Motor neuron (in vitro differentiated cells): ENCODE data around the gene TNPO1. TPM values are rescaled to one million over a fixed set of nuclear protein-coding genes. Genes with fewer than 3 reads are reported as not detected.
"Not testable (repeated sequence)": the region's sequence is repeated elsewhere in the genome, so short reads cannot be mapped to it uniquely, and the experiment has no call there.

Source experiments
- ATAC-seq, 8 experiments: fragments of 200-7000 bp; cut with Tn5 transposase; replicated peaks in 6 of 8; 2 replicates each; pipeline ENCODE4 v1.8.0; 2021; ENCODE audit warnings: mild to moderate bottlenecking in 8 of 8, moderate library complexity in 8 of 8
- H3K27ac ChIP-seq, 2 donors: fragments of 250-450 bp; sonication (Bioruptor Pico); 2 replicates each; pipeline ENCODE4 v1.9.0; 2021; ENCODE audit warnings: antibody characterized with exemption in 2 of 2, mild to moderate bottlenecking in 2 of 2, moderate library complexity in 1 of 2
- H3K4me1 ChIP-seq, 2 donors: fragments of 250-450 bp; sonication (Bioruptor Pico); replicated peaks in 1 of 2; 2 replicates each; pipeline ENCODE4 v1.6.1; 2021; ENCODE audit warnings: antibody characterized with exemption in 2 of 2, mild to moderate bottlenecking in 2 of 2, moderate library complexity in 1 of 2
- H3K4me3 ChIP-seq, 5 donors: fragments of 250-450 bp; sonication (Bioruptor Pico); 2 replicates each; pipeline ENCODE4 v1.9.0; 2021; ENCODE audit warnings: antibody characterized with exemption in 5 of 5, mild to moderate bottlenecking in 5 of 5, moderate library complexity in 4 of 5
- WGBS, 10 experiments: fragments of 450-650 bp; shearing (Covaris generic); methylation state at CpG; one replicate each; pipeline ENCODE4 v1.0.0; 2022; 5-methylcytosine and 5-hydroxymethylcytosine counted together
- in situ Hi-C, 9 experiments: fragments of 400-800 bp; cut with MboI; loops; one replicate each; pipeline ENCODE4 v1.15.0; 2021; ENCODE audit warnings: low sequenced_read_pairs in 9 of 9, low pct_unique_long_range_greater_than_20kb in 2 of 9; ENCODE audit not compliant: unreplicated experiment in 9 of 9
- total RNA-seq, 8 experiments: library from RNA; unstranded; fragments of 300-600 nt; gene quantifications; 2 replicates each; pipeline versions ENCODE4 v1.2.3 to v1.2.4, GENCODE V29; 2022

TNPO1 gene
- total RNA-seq, 8 experiments from 2014 or later: 89.3 to 122 (median 100.0) TPM

GRCh38 chr5:72922422-72922821, 106.0 kb downstream of the TNPO1 start:
- WGBS, 10 experiments: 22 to 91% (median 69%) methylated on average over 1 of the region's 1 CpG
- Histone ChIP-seq H3K27ac (no peak overlapping the region), H3K4me3 (no peak overlapping the region), H3K4me1 (no peaks in the 10 kb centered on the region)
- in situ Hi-C loops: no loop called here
- ATAC-seq: no peak

- 76 to 100% (median 94%) methylated on average over 1 to 7 of the region's 33 CpGs; no CpG with 5 or more reads in 5 of the 10 experiments for WGBS, 10 experiments
- peak in 1 of 8 experiments; percentile 11 for ATAC-seq
Measured at GRCh38 chr5:72925336-72926010, 109.0 kb downstream of the TNPO1 start.

GRCh38 chr5:72932686-72933085, 116.2 kb downstream of the TNPO1 start:
- WGBS, 10 experiments: 60 to 100% (median 90%) methylated on average over 1 to 2 of the region's 2 CpGs; no CpG with 5 or more reads in 7 of the 10 experiments
- ATAC-seq, H3K27ac ChIP-seq, H3K4me1 ChIP-seq, H3K4me3 ChIP-seq: not testable (repeated sequence)
- in situ Hi-C loops: loop anchor here in 1 of 9 experiments (25.0 kb wide), 1 partner anchor 255 kb away; no protein-coding TSS in a partner anchor

More at GRCh38 chr5:72925336-72926010, 109.0 kb downstream of the TNPO1 start:
- no peak overlapping the region for H3K27ac ChIP-seq
- H3K4me3 ChIP-seq: no peak overlapping the region
- in situ Hi-C loops: loop anchor here in 1 of 9 experiments (25.0 kb wide), 1 partner anchor 262 kb away; no protein-coding TSS in a partner anchor
- H3K4me1 ChIP-seq: no peaks in the 10 kb centered on the region

- not testable (repeated sequence) for H3K4me1 ChIP-seq, H3K4me3 ChIP-seq, ATAC-seq, H3K27ac ChIP-seq
- 80 to 91% methylated on average over 1 to 9 of the region's 32 CpGs; no CpG with 5 or more reads in 8 of the 10 experiments for WGBS, 10 experiments
- in situ Hi-C loops: loop anchor here in 1 of 9 experiments (25.0 kb wide), 1 partner anchor 252 kb away; no protein-coding TSS in a partner anchor
Measured at GRCh38 chr5:72934953-72935725, 118.7 kb downstream of the TNPO1 start.

- 68 to 100% (median 83%) methylated on average over 1 to 3 of the region's 4 CpGs; no CpG with 5 or more reads in 2 of the 10 experiments for WGBS, 10 experiments
- in situ Hi-C loops: loop anchor here in 1 of 9 experiments (25.0 kb wide), 1 partner anchor 250 kb away; no protein-coding TSS in a partner anchor
- Histone ChIP-seq H3K4me1 (no peaks in the 10 kb centered on the region), H3K27ac (no peak overlapping the region), H3K4me3 (no peak overlapping the region)
- peak in 1 of 8 experiments; percentile 33 for ATAC-seq
Measured at GRCh38 chr5:72936893-72937292, 120.4 kb downstream of the TNPO1 start.

GRCh38 chr5:72937517-72938061, 121.1 kb downstream of the TNPO1 start:
- WGBS, 10 experiments: 56 to 100% (median 89%) methylated on average over 1 to 3 of the region's 3 CpGs; no CpG with 5 or more reads in 1 of the 10 experiments
- in situ Hi-C loops: loop anchor here in 1 of 9 experiments (25.0 kb wide), 1 partner anchor 250 kb away; no protein-coding TSS in a partner anchor
- H3K4me3 ChIP-seq: no peak overlapping the region
- H3K27ac ChIP-seq: no peak overlapping the region
- no peak for ATAC-seq
- no peaks in the 10 kb centered on the region for H3K4me1 ChIP-seq

GRCh38 chr5:72938206-72938605, 121.7 kb downstream of the TNPO1 start:
- peak in 3 of 8 experiments; percentile 37 to 98 (median 82) for ATAC-seq
- in situ Hi-C loops: loop anchor here in 1 of 9 experiments (25.0 kb wide), 1 partner anchor 249 kb away; no protein-coding TSS in a partner anchor
- Histone ChIP-seq H3K4me3 (no peak overlapping the region), H3K27ac (no peak overlapping the region), H3K4me1 (no peaks in the 10 kb centered on the region)
- WGBS, 10 experiments: 0 to 100% (median 43%) methylated on average over 1 of the region's 1 CpG; no CpG with 5 or more reads in 5 of the 10 experiments

- in situ Hi-C loops: loop anchor here in 1 of 9 experiments (25.0 kb wide), 1 partner anchor 247 kb away; no protein-coding TSS in a partner anchor
- H3K4me1 ChIP-seq: no peaks in the 10 kb centered on the region
- no peak overlapping the region for H3K4me3 ChIP-seq
- no peak for ATAC-seq
- 33 to 94% (median 61%) methylated on average over 2 to 4 of the region's 4 CpGs for WGBS, 10 experiments
- H3K27ac ChIP-seq: no peak overlapping the region
Measured at GRCh38 chr5:72940082-72940481, 123.6 kb downstream of the TNPO1 start.

- in situ Hi-C loops: loop anchor here in 1 of 9 experiments (25.0 kb wide), 1 partner anchor 244 kb away; no protein-coding TSS in a partner anchor
- Histone ChIP-seq H3K4me3 (no peak overlapping the region), H3K27ac (no peak overlapping the region), H3K4me1 (no peaks in the 10 kb centered on the region)
- ATAC-seq: no peak
Measured at GRCh38 chr5:72943307-72943706, 126.8 kb downstream of the TNPO1 start.

- Histone ChIP-seq H3K4me1 (no peaks in the 10 kb centered on the region), H3K4me3 (no peak overlapping the region), H3K27ac (no peak overlapping the region)
- in situ Hi-C loops: loop anchor here in 1 of 9 experiments (25.0 kb wide), 1 partner anchor 240 kb away; no protein-coding TSS in a partner anchor
- no peak for ATAC-seq
Measured at GRCh38 chr5:72947498-72947897, 131.0 kb downstream of the TNPO1 start.

GRCh38 chr5:72949481-72949880, 133.0 kb downstream of the TNPO1 start:
- Histone ChIP-seq H3K27ac (no peak overlapping the region), H3K4me1 (no peaks in the 10 kb centered on the region), H3K4me3 (no peak overlapping the region)
- in situ Hi-C loops: loop anchor here in 1 of 9 experiments (25.0 kb wide), 1 partner anchor 238 kb away; no protein-coding TSS in a partner anchor
- ATAC-seq: no peak

- ATAC-seq: no peak
- WGBS, 10 experiments: 15 to 98% (median 83%) methylated on average over 1 to 7 of the region's 7 CpGs; no CpG with 5 or more reads in 1 of the 10 experiments
- Histone ChIP-seq H3K27ac (no peak overlapping the region), H3K4me1 (no peaks in the 10 kb centered on the region), H3K4me3 (no peak overlapping the region)
- in situ Hi-C loops: no loop called here
Measured at GRCh38 chr5:72951671-72952468, 135.4 kb downstream of the TNPO1 start.
